Stimulated activated CD8-positive, alpha-beta memory T cell treated with anti-CD3 and anti-CD28 coated beads, Interleukin-2, amount 100 ng/mL, for 1 hour (primary cell): ENCODE measurements around the gene LAMA2.

Experiments used
- DNase-seq, 2 donors: peaks; one replicate each; pipeline ENCODE4 v3.0.0-alpha.2; 2020; ENCODE audit warnings: low read depth in 2 of 2

LAMA2 gene

GRCh38 chr6:128882991-128883611 lies at the start of gene LAMA2:
Gene LAMA2, plus strand, starts transcription at chr6:128883138. Its CDS starts 108 bp downstream, at chr6:128883246.
- DNase-seq, result no peak

- no peak for DNase-seq
Observed at GRCh38 chr6:128836761-128837160, 46.2 kb upstream of the LAMA2 start.

GRCh38 chr6:128841518-128841917 lies 41.4 kb upstream of the LAMA2 start:
- no peak for DNase-seq

GRCh38 chr6:128844598-128844997 lies 38.3 kb upstream of the LAMA2 start:
- DNase-seq, result no peak

GRCh38 chr6:128847431-128848210 lies 35.3 kb upstream of the LAMA2 start:
- DNase-seq, result no peak

- no peak for DNase-seq
Observed at GRCh38 chr6:128848212-128848935, 34.6 kb upstream of the LAMA2 start.

GRCh38 chr6:128855581-128856085 lies 27.3 kb upstream of the LAMA2 start:
- DNase-seq, result no peak

- DNase-seq, result no peak
Observed at GRCh38 chr6:128857806-128858205, 25.1 kb upstream of the LAMA2 start.

- DNase-seq, result no peak
Observed at GRCh38 chr6:128860782-128861181, 22.2 kb upstream of the LAMA2 start.

- DNase-seq, result no peak
Observed at GRCh38 chr6:128863983-128864382, 19.0 kb upstream of the LAMA2 start.

GRCh38 chr6:128870746-128871145 lies 12.2 kb upstream of the LAMA2 start:
- DNase-seq, result no peak

GRCh38 chr6:128874863-128875262 lies 8.1 kb upstream of the LAMA2 start:
- DNase-seq, result no peak

- DNase-seq, result no peak
Observed at GRCh38 chr6:128882560-128882959, 378 bp upstream of the LAMA2 start.

- no peak for DNase-seq
Observed at GRCh38 chr6:128883906-128884305, 968 bp downstream of the LAMA2 start.

GRCh38 chr6:128885381-128885780 lies 2.4 kb downstream of the LAMA2 start:
- DNase-seq, result no peak

- DNase-seq, result no peak
Observed at GRCh38 chr6:128886706-128887105, 3.8 kb downstream of the LAMA2 start.

- no peak for DNase-seq
Observed at GRCh38 chr6:128888444-128889175, 5.7 kb downstream of the LAMA2 start.

- no peak for DNase-seq
Observed at GRCh38 chr6:128889870-128890269, 6.9 kb downstream of the LAMA2 start.

GRCh38 chr6:128892079-128892478 lies 9.1 kb downstream of the LAMA2 start:
- no peak for DNase-seq

GRCh38 chr6:128899341-128900050 lies 16.6 kb downstream of the LAMA2 start:
- DNase-seq, result no peak

GRCh38 chr6:128903715-128904114 lies 20.8 kb downstream of the LAMA2 start:
- no peak for DNase-seq
